GM03348 (cell line): ENCODE results near the gene RIF1.
"Not testable (repeated sequence)": the region's sequence is repeated elsewhere in the genome, so short reads cannot be mapped to it uniquely, and the experiment has no call there.

ENCODE experiments used
- DNase-seq: peaks from one replicate; pipeline ENCODE4 v3.0.0; 2012; ENCODE audit warnings: low spot score

Gene RIF1

GRCh38 chr2:151417650-151418049, 7.9 kb downstream of the RIF1 start:
- DNase-seq: no peak

- not testable (repeated sequence) for DNase-seq
Observed at GRCh38 chr2:151421681-151422080, 12.0 kb downstream of the RIF1 start.

GRCh38 chr2:151422917-151423439, 13.3 kb downstream of the RIF1 start:
- no peak for DNase-seq

- DNase-seq: no peak
Observed at GRCh38 chr2:151423760-151424159, 14.1 kb downstream of the RIF1 start.

GRCh38 chr2:151437630-151438029, 27.9 kb downstream of the RIF1 start:
- DNase-seq: peak; percentile 42

DNA sequence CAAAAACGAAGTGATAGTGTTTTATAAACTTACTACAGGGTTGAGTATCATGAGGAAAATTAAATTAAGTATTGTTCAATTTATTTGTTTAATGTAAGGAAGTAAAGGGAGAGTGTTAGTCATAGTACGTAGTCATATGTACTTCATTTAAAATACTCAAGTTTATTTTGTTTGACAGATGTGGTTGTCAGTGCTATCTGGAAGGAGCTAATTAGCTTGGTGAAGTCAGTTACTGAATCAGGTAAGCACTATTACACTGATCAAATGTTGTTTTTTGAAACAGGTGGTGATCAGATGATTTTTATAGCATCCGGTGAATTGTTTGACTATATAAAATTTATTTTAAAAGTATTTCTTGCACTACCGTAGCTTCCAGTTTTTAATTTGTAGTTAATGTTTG, 28.8 kb downstream of the RIF1 start:
- no peak for DNase-seq

DNA sequence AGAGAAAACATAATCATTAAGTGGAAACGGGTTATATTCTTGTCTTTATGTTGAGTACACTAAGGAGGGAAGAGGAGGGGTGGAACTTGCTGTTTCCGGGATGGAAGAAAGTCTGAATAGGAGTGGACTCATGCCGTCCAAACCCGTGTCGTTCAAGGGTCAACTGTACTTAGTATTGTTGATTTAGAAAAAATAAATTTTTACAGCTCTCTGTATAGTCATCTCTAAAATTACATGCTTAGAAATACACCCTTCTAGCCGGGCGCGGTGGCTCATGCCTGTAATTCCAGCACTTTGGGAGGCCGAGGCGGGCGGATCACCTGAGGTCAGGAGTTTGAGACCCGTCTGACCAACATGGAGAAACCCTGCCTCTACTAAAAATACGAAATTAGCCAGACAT, 29.4 kb downstream of the RIF1 start:
- no peak for DNase-seq

DNA sequence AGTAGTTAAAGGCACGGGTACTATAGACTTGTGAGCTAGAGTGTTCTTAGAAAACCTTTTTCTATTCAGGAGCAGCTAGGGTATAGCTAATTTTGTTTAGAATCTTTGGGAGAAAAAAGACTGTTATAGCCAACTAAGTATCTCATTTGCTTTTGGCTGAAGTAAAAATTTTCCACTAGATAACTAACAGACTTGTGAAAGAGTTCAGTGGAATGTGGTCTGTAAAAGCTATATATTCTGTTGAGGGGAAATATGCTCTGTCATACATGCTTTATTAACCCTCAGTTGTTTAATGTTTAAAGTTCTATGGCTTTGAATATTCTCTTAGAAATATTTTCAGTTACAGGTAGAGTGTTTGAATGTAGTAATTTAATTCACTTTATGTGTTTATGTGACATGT, 49.7 kb downstream of the RIF1 start:
- DNase-seq: peak; percentile 12

GRCh38 chr2:151465771-151466170, 56.1 kb downstream of the RIF1 start:
- no peak for DNase-seq

DNA sequence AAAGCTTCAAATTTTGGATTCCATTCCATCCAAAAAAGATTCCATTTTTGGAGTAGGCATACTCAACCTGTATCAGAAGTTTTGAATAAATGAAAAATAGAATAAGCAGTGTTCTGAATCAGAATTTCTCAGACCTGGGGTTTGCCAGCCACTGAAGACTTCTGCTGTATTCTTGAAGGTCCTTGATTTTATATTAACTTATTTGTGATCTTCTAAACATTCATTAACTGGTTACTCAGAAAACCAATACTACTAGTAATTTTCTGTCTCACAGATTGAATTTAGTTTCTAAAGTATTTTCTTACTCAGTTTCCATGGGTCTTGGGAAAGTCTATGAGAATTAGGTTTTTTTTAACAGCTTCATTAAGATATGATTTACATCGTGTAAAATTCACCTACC, 60.9 kb downstream of the RIF1 start:
- DNase-seq: no peak

- DNase-seq: no peak
Observed at GRCh38 chr2:151472966-151473365, 63.3 kb downstream of the RIF1 start.

DNA sequence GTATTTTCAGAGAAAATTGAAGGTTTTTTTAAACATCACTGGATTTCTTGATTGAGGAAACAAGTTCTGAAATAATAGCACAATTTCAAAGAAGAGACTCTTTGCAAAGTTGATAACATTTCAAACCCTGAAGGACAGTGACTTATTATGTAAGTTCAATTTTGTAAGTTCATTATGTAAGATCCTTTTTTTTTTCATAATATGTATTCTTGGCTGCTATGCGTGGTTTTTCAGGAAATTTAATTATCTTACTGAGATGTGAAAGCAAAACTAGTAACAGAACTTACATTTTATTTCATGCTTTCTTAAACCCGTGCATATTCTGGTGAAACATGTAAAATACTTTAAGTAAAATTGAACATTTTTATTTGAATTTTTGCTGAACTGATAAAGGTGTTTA, 65.4 kb downstream of the RIF1 start:
- DNase-seq: no peak

GRCh38 chr2:151476287-151476686, 66.6 kb downstream of the RIF1 start:
- no peak for DNase-seq

DNA sequence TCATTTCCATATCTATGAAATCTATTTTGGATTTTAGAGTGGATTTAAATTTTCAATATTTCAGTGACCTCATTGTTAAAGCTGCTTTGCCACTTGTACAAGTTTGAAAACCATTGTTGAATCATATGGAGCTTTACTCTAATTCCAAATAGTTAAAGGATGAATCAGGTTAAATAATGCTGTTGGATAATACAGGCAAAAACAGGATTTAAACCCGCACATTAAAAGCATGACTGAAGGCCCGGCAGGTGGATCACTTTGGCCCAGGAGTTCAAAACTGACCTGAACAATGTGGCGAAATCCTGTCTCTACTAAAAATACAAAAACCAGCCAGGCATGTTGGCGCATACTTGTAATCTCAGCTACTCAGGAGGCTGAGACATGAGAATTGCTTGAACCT, 68.3 kb downstream of the RIF1 start:
- DNase-seq: no peak

GRCh38 chr2:151481744-151482143, 72.0 kb downstream of the RIF1 start:
- DNase-seq: no peak

DNA sequence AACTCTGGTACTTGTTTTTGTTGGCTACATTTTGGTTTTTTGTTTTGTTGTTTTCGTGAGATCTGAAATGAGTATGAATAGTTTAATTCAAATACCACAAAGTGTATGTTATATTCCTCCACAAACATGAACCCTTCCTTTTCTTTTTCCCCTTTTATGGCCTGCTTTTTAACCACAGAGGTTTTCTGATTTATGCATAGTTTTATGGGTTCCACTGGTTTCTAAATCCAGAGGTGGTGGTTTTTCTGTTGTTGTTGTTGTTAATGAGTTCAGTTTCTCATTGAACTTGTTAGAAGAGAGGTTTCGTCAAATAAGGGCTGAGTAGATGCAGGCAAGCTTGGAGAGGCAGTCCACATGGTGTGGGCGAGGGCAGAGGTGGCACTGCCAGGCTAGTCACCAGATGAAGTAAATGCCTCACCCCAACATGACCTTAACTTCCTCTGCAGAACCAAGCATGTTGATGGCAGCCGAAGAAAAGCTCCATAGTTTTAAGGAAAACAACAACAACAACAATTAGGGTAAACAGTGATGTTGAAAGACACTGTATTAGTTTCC, 72.5 kb downstream of the RIF1 start:
- DNase-seq: no peak

DNA sequence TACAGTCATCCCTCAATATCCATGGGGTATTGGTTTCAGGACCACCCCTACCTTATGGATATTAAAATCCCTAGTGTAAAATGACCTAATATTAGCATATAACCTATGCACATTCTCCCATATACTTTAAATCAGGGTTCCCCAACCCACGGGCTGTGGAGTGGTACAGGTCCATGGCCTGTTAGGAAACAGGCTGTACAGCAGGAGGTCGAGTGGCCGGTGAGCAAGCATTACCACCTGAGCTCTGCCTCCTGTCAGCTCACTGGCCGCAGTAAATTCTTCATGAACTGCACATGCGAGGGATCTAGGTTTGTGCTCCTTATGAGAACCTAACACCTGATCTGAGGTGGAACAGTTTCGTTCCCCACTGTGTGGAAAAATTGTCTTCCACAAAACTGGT, 73.8 kb downstream of the RIF1 start:
- no peak for DNase-seq

- no peak for DNase-seq
Observed at GRCh38 chr2:151484100-151484499, 74.4 kb downstream of the RIF1 start.

- no peak for DNase-seq
Observed at GRCh38 chr2:151486053-151486452, 76.4 kb downstream of the RIF1 start.

DNA sequence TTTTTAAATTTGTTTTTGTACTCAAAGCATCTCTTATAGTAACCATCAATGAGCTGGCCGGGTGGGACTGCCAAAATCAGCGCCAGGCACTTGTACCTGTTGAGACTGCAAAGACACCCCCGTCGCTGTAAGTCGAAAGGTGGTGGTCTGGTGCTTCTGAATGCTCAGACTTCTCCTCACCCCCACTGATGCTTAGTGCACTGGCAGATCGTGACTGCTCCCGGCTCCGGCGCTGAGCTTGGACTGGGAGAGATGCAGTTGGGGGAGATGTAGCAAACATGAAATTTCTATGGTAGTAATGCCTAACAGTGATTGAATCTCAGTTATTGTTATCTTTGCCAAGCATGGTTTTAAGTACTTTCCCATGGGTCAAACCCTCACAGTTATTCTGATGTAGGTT, 80.6 kb downstream of the RIF1 start:
- DNase-seq: no peak

DNA sequence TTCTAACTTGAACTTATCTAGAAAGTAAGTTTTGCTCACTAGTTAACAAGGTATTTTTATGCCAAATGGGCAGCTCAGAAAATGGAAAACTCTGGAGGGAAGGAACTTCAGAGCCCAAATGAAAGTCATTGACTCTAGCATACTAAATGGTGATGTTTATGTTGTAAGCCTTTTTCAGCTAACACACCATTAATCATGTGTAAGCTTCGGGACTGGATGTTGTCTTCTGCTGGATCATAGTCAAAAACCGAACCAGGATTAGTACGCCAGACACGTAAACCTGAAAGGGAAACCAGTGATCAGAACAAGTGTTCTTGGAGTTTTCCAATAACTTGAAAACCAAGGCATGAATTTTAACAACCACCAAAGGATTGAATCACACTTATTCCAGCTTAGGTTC, 81.8 kb downstream of the RIF1 start:
- DNase-seq: no peak

DNA sequence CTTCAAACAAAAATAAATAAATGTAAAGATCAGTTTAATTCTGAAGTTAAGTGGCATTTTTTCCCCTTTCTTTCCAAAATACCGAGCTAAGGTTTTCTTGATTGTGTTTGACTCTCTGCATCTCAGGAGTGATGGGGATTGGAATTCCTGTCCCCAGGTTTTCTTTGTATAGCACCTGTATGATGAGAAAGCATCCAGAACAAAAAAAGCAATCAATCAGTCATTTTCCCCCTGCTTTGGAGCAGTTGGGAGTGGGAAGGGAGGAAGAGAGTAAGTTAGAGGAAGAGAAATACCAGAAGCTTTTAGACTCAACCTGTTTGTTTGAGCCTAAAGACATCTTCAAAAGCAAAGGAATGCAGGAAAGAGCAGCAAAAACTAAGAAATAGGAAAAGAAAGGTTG, 88.5 kb downstream of the RIF1 start:
- DNase-seq: no peak

DNA sequence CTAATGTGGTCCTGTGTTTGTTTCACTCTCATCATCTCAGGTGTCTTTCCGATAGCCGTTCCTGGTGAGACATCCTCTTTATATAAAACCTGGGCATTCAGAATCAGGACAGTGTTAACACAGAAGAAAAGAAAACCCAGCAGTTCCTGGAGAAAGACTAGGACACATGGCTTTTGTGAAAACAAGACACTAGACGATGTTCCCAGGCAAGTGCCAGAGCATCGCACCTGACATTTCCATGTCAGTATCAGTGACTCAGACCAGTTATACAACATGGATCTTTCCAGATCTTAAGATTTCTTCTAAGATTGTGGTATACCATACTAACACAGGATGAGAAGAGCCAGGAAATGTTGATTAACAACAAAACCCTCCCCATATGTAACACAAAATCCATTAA, 96.5 kb downstream of the RIF1 start:
- DNase-seq: no peak

DNA sequence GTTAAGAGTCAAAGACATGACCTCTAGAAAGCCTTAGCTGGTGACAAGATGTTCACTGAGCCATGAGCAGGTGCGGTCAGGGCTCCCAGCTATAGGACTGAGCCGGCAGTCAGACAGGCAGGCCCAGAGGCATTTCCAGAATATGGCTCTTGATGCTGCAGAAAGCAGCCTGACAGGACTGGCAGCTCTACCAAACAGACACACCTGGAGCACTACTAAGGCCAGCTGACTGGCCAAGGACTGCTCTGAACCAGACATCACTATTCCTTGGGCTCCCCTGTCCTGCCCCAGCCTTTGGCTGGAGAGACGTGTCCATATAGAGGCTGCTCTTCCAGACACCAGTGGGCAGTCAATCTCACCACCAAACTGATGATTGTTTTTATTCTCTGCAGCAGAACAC, 98.8 kb downstream of the RIF1 start:
- no peak for DNase-seq

DNA sequence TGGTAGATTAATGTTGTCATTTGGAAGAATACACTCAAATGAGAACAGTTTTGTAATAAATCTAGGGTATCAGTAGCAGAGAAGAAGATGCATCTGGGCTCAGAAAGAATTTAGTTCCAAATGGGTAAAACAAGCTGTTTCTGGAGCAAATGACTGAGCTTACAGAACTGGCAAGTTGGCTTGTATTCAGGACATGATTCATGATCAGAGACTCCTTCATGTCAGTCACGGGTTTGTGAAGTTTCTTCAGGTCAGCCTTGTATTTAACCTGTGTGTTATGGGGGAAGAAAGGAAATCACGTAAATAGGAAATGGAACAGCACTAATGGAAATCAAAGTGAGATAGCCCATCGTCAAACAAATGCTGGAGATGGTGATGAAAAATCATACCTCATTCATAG, 109.1 kb downstream of the RIF1 start:
- no peak for DNase-seq
